ENCODE data around the gene CHST15.

DNA sequence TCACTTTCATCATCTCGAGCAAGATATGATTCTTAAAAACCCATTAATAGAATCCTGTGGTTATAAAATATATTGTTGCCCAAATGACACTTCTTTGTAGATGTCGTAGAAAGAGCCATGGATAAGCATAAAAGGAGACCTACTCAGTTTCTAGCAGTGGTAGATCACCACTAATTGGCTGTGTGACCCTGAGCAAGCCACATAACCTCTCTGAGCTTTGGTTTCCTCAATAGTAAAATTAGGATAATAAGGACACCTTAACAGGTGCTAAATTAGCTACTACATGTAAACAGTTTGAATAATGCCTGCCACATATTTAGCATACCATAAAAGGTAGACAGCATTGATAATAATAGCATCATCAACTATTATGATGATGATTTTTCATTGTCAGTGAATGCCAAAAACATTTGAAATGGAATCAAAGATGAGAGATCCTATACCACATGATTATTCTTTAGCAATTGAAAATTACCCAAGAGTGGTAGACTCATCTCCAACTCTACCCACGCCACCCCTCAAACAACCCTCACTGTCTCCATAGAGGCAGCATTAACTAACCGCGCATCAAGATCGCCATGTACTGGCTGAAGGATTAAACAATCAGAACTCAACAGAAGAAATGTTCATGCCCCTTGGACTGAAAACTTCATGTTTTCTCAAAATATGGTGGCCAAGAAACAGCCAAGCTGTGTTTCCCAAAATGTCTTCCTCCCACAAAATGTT, 45.8 kb downstream of the CHST15 start:
- TF ChIP-seq, protein P1, sequence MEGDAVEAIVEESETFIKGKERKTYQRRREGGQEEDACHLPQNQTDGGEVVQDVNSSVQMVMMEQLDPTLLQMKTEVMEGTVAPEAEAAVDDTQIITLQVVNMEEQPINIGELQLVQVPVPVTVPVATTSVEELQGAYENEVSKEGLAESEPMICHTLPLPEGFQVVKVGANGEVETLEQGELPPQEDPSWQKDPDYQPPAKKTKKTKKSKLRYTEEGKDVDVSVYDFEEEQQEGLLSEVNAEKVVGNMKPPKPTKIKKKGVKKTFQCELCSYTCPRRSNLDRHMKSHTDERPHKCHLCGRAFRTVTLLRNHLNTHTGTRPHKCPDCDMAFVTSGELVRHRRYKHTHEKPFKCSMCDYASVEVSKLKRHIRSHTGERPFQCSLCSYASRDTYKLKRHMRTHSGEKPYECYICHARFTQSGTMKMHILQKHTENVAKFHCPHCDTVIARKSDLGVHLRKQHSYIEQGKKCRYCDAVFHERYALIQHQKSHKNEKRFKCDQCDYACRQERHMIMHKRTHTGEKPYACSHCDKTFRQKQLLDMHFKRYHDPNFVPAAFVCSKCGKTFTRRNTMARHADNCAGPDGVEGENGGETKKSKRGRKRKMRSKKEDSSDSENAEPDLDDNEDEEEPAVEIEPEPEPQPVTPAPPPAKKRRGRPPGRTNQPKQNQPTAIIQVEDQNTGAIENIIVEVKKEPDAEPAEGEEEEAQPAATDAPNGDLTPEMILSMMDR (IDR thresholded peaks at IDR 0.05; ENCODE audit: poor library complexity, severe bottlenecking): no peak
- TF ChIP-seq POLR2AphosphoS5 (IDR thresholded peaks at IDR 0.05) (no peak), TAF1 (IDR thresholded peaks at IDR 0.05; ENCODE audit: low read depth) (no peak)
